GM23338 (cell line): ENCODE data around the gene TLX1.

Experiments used
- CREB1 ChIP-seq: fragments of 250-450 bp; sonication (Bioruptor Pico); IDR thresholded peaks from 2 replicates; pipeline ENCODE4 v1.5.0; 2020; ENCODE audit warnings: low read depth, mild to moderate bottlenecking, moderate library complexity
- EZH2 ChIP-seq: fragments of 200-600 bp; sonication (generic); IDR thresholded peaks from one replicate; pipeline ENCODE4 v1.8.0; 2017; ENCODE audit warnings: antibody characterized with exemption, mild to moderate bottlenecking, low read depth; ENCODE audit not compliant: unreplicated experiment
- EZH2phosphoT487 ChIP-seq: fragments of 200-600 bp; sonication (generic); IDR thresholded peaks from one replicate; pipeline ENCODE4 v1.8.1; 2018; ENCODE audit warnings: antibody characterized with exemption; ENCODE audit not compliant: unreplicated experiment
- JUNB ChIP-seq: IDR thresholded peaks from one replicate; pipeline ENCODE4 v1.6.1; 2016; ENCODE audit warnings: antibody characterized with exemption; ENCODE audit not compliant: unreplicated experiment
- POLR2AphosphoS5 ChIP-seq: IDR thresholded peaks from 2 replicates; pipeline ENCODE4 v1.6.1; 2016; ENCODE audit warnings: antibody characterized with exemption, low read depth
- REST ChIP-seq: IDR thresholded peaks from one replicate; pipeline ENCODE4 v1.6.1; 2018; ENCODE audit warnings: antibody characterized with exemption; ENCODE audit not compliant: unreplicated experiment
- ZNF331 ChIP-seq: fragments of 250-450 bp; sonication (Bioruptor Pico); IDR thresholded peaks from 2 replicates; pipeline ENCODE4 v1.5.0; 2020; ENCODE audit warnings: low read depth, mild to moderate bottlenecking, moderate library complexity
- TF ChIP-seq, protein P1 (sequence below), 2 experiments: fragments of 200-600 bp in 1 of 2; sonication (generic) in 1 of 2; conservative IDR thresholded peaks; 2 replicates each; pipeline versions ENCODE4 v1.5.1 to v1.6.1; 2016 to 2017; ENCODE audit warnings: antibody characterized with exemption in 2 of 2, low read depth in 2 of 2, mild to moderate bottlenecking in 2 of 2, moderate library complexity in 1 of 2

GRCh38 chr10:101133489-101134298 lies 2.6 kb downstream of the TLX1 start:
- TF ChIP-seq, protein P1, sequence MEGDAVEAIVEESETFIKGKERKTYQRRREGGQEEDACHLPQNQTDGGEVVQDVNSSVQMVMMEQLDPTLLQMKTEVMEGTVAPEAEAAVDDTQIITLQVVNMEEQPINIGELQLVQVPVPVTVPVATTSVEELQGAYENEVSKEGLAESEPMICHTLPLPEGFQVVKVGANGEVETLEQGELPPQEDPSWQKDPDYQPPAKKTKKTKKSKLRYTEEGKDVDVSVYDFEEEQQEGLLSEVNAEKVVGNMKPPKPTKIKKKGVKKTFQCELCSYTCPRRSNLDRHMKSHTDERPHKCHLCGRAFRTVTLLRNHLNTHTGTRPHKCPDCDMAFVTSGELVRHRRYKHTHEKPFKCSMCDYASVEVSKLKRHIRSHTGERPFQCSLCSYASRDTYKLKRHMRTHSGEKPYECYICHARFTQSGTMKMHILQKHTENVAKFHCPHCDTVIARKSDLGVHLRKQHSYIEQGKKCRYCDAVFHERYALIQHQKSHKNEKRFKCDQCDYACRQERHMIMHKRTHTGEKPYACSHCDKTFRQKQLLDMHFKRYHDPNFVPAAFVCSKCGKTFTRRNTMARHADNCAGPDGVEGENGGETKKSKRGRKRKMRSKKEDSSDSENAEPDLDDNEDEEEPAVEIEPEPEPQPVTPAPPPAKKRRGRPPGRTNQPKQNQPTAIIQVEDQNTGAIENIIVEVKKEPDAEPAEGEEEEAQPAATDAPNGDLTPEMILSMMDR (conservative IDR thresholded peaks at IDR 0.05; ENCODE audit: low read depth in 2 of 2), result no peak
- TF ChIP-seq POLR2AphosphoS5 (no peak), EZH2phosphoT487 (peak; percentile 27), REST (no peak), EZH2 (peak; percentile 98), CREB1 (no peak), JUNB (no peak), ZNF331 (CRISPR knock-in tag) (no peak)
